ENCODE results near the gene ADIPOR1.

DNA sequence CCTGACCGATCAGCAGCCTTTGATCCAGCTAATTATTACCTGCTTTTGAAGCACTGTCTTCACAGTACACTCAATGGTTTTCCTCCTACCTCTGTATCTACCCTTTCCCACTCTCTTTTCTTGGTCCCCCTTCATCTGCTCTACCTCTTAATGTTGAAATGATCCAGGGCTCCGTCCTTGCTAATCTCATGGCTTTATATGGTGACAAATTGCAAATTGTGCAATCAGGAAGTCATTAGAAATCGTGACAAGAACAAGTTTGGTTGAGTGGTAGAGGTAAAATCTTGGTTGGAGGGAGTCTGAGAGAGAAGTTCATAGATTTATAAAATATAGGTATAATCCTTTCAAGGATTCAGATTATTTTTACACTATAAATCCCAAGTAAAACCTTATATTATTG is 18.5 kb upstream of the ADIPOR1 start:
- TF ChIP-seq, protein P1, sequence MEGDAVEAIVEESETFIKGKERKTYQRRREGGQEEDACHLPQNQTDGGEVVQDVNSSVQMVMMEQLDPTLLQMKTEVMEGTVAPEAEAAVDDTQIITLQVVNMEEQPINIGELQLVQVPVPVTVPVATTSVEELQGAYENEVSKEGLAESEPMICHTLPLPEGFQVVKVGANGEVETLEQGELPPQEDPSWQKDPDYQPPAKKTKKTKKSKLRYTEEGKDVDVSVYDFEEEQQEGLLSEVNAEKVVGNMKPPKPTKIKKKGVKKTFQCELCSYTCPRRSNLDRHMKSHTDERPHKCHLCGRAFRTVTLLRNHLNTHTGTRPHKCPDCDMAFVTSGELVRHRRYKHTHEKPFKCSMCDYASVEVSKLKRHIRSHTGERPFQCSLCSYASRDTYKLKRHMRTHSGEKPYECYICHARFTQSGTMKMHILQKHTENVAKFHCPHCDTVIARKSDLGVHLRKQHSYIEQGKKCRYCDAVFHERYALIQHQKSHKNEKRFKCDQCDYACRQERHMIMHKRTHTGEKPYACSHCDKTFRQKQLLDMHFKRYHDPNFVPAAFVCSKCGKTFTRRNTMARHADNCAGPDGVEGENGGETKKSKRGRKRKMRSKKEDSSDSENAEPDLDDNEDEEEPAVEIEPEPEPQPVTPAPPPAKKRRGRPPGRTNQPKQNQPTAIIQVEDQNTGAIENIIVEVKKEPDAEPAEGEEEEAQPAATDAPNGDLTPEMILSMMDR (IDR thresholded peaks at IDR 0.05) = no peak
- TF ChIP-seq POLR2A (IDR thresholded peaks at IDR 0.05) = no peak

Data from uterus (tissue), 2 donors.